NCI-H2029 treated with DMSO at 0.1 percent for 48 hours (cell line): ENCODE data around the gene GNAT2.
"Not testable (repeated sequence)": the region's sequence is repeated elsewhere in the genome, so short reads cannot be mapped to it uniquely, and the experiment has no call there.

Experiments used
- DNase-seq: peaks from one replicate; lab custom pipeline; 2025; lab: John Stamatoyannopoulos, UW

Gene GNAT2

DNA sequence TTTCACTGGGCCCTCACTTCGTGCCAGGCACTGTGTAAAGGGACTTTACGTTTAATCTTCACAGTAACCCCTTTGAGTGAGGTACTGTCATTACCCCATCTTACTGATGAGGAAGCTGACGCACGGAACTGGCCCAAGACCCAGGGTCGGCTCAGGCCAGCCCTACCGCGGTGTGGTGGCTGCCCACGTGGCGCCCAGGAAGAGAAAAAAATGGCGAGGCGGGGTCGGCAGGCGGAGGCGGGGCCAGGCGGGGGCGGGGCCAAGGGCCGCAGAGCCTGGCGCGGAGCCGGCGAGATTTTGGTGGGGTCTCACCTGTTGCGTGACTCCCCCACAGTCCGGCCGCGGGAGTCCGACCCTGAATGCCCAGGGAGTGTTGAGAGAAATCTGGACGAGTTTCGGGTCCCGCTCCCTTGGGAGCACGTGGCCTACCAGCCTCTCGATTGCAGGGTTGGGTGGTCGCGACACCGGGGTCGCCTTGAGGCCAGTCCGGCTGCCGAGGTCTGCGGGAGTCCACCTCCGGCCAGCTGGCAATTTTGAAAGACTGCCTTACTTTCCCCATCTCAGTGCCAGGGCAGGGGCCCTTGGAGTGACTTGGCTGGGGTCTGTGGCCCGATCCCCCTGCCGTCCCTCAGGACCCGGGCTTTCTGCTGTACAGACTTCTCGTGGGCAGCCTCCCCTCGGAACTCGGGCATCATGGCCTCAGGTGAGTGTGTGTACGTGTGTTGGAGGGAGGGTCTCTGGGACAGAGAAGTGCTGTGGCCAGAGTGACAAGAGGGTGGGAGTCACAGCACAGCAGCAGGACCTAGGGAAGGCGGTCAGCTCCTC lies at the start of gene GNAT2, which contains the start of gene AMPD2:
TSS of gene GNAT2 (minus strand) at position 41 of the 825 bp plus-strand sequence. CDS start 6,746 bp downstream, outside the sequence.
TSS of gene AMPD2 (plus strand) at position 262 of the 825 bp plus-strand sequence. CDS start 1,339 bp downstream, outside the sequence.
- DNase-seq = no peak

DNA sequence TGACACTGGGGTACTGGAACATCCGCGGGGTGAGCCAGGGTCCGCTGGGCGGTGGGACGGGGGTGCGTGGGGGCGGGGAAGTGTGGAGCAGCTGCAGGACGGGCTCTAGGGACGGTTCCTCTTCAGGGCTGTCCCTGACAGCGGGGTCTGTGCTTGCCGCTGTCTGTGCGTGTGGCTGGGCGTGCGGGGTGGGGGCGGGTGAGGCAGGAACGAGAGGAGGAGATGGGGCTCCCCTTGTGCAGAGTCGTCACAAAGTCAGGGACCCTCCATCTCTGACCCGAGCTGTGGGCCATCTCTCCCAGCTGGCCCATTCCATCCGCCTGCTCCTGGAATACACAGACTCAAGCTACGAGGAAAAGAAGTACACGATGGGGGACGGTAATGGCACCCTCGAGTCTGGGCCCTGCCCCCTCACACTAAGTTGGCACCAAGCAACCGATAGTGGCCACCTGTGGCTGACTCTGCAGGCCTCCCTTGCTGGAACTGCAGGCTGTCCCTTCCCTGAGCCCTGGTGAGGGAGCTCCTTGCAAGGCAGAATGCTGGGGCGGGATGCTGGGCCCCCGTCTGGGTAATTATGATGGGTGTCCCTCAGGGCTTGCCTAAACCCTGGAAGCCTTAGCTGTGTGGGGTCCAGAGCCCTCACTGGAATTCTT lies 48.8 kb upstream of the GNAT2 start:
- no peak for DNase-seq

DNA sequence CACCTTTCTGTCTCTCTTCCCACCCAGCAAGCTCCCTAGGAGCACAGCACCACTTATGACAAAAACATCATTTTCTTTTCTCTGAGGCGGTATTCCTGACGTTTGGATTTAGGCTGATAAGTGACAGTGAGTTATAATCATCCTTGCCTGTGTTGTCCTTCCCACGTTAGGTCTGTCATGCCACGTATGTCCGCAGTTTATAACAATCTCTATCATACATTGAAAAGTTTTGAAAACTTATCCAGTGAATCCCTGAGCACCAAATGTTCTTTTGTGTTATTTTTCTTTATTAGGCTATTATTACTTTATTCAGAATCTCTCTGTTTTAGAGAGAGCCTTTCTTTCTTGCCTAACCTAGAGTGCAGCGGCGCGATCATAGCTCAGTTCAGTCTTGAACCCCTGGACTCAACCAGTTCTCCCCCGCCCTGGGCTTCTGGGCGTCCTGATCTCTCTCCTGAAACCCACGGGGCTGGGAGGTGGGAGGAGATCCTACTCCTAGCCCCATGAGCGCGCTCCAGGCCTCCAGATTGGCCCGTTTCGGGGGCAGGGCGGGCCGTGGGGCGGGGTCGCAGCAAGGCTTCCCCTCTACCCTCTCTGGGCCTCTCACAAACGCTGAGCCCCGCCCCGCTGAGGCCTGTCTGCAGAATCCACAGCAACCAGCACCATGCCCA lies 48.2 kb upstream of the GNAT2 start, which contains the start of gene GSTM2:
TSS of gene GSTM2 (plus strand) at position 606 of the 671 bp plus-strand sequence. CDS start at position 665, 59 bp downstream.
- DNase-seq = no peak

DNA sequence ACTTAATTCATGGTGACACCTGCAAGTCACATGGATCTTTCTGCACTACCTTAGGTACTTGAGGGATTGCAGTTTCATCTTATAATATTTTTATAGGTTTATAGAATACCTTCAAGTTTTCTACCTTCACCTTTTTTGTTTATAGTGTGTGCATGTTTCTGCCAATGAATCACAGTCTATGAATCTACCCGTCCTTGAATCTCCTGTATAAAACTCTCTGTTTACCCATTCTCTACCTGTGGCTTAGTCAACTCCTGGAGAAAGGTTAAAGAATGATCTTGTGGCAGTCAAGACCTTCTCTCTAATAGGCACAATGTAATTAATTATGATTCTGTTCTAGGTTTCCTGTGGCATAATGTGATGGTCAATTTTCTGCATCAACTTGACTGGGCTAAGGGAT lies 45.3 kb upstream of the GNAT2 start:
- no peak for DNase-seq

DNA sequence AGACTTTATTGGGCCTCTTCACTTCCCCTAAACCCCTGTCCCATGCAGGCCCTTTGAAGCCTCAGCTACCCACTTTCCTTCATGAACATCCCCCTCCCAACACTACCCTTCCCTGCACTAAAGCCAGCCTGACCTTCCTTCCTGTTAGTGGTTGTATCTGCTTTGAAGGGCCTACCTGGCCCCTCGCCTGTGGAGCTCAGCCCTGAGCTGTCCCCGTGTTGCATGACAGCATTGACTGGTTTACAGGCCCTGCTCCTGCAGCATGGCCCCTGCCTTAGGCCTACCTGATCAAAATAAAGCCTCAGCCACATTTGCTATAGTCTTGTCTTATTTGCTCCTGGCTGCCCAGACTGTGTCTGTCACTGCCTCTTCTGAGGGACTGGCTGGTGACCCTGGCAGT lies 42.0 kb upstream of the GNAT2 start:
- DNase-seq = no peak

DNA sequence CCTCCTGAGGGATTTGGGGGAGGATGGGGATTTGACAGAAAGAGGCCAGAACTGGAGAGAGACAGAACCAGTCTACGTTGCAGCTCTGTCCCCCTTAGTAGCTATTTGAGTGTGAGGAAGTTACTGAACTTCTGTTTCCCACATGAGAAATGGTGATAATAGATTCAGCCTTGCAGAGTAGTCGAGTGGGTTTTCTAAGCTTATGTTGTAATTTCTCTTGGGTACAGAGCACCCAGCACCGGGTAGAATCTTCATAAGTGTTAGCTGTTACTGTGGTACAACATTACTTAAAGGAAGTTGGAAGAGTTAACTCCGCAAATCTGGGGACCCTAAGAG lies 41.2 kb upstream of the GNAT2 start:
- DNase-seq = not testable (repeated sequence)

DNA sequence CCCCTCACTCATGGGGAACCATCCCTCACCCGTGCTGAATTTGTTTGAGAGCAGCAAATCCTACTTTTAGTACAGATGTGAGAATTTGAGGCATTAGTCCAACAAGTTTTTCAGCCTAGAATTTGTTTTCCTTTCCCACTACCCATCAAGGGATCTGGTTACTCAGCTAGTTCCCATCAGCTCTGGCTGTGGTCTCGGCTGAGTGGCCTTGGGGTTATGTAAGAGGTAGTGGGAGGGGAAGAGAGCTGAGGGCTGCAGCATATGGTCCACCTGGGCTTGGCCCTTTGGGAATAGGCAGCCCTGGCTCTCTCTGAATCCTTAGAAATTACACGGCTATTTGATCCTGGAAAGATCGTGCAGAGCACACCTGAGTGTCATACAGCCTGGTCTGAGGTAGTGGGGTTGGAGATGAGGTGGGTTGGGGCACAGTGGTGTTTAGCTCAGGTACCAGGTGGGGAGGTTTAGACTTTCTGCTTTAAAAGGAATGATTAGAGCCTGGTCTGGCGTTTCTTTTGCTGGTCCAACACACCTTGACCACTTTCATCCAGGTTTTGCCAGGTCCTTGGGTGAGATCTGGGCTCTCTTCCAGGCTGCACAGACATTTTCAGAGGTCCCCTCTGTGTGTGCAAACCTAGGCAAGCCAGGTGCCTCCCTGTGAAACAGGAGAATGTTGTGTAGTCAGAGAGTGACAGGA lies 40.7 kb upstream of the GNAT2 start:
- no peak for DNase-seq

DNA sequence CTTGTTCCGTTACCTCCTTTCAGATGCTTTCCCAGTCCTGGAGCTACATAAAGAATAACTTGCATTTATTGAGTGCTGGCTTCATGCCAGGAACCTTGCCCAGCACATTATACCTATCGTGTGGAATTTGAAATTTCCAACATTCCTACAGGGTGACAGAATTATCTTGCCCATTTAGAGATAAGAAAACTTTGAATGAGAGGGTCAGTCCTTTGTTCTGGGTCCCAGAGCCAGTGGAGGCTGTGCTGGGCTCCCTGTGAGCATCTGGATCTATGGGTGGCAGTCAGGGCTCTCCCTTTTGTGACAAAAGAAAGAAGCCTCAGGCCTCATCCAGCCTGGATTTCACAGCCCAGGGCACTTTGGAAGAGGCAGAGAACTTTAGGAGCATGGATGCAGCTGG lies 39.7 kb upstream of the GNAT2 start:
- no peak for DNase-seq

DNA sequence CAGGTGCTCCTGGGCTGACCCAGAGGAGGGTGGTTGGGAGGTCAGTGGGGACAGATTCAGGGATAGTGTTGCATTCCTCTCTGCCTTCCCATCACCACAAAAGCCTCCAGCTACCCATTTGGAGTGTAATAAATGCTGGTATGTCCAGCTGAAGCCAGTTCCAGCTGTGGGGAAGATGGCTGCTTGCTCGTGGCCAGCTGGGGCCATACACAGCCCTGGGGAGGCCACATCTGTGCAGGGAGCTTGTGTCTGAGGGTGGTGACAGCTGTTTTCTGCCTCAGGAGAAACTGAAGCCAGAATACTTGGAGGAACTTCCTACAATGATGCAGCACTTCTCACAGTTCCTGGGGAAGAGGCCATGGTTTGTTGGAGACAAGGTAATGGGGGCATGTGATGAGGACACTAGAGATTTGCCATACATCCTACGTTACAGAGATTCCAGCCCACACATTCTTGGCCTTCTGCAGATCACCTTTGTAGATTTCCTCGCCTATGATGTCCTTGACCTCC lies 39.2 kb upstream of the GNAT2 start:
- no peak for DNase-seq

DNA sequence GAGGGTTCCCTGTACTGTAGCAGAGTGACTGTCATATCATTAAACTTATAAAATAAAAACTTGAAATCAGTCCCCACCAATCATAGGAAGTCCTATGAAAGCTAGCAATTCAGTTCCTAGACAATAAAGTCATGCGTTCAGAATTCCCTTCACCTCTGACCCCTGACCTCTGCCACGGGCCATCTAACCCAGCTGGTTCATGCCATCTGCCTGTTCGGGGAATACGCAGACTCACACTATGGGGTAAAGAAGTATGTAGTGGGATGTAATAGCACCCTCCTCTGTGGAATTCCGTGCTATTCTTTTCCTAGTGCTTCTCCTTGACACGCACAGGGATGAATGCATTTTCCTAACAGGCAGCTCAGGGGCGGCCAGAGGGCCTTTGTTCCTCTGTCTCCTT lies 38.6 kb upstream of the GNAT2 start:
- DNase-seq = no peak

DNA sequence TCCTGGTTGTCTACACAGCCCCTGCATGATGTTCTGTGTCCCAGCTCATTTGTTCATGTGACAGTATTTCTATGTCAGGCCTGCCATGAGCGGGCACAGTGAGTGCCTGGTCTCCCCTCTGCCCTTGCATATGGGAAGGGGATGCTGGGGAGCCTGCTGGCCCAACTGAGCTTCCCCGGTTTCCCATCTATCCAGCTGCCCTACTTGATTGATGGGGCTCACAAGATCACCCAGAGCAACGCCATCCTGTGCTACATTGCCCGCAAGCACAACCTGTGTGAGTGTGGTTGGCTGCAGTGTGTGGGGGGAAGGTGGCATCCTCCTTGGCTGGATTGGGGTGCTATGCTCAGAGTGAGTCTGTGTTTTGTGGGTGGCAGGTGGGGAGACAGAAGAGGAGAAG lies 38.0 kb upstream of the GNAT2 start:
- no peak for DNase-seq

DNA sequence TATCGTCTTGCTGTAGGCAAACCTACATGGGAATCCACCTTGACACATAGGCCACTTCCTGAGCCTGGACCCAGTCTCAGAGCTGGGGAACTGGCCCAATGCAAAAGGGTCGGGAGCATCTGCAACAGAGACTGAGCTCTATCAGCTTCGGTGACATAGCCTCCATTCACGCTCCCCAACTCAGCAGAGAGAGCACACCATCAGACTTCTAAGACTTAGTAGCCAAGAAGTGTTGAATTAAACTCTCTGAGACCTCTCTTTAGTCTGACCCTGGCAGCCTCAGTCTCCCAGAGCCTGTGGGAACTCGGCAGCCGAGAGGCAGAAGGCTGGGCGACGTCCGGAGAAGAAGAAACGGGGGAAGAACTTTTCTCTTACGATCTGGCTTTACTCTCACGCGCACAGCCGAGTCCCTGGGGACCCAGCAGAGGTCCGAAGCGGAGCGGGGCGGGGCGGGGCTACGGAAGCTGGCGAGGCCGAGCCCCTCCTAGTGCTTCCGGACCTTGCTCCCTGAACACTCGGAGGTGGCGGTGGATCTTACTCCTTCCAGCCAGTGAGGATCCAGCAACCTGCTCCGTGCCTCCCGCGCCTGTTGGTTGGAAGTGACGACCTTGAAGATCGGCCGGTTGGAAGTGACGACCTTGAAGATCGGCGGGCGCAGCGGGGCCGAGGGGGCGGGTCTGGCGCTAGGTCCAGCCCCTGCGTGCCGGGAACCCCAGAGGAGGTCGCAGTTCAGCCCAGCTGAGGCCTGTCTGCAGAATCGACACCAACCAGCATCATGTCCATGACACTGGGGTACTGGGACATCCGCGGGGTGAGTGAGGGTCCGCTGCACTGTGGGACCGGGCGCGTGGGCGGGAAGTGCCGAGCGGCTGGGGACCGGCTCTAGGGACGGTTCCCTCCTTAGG lies 36.5 kb upstream of the GNAT2 start, which contains the start of gene GSTM4:
TSS of gene GSTM4 (plus strand) at position 485 of the 905 bp plus-strand sequence. CDS start at position 776, 291 bp downstream.
- DNase-seq = peak; percentile 4

DNA sequence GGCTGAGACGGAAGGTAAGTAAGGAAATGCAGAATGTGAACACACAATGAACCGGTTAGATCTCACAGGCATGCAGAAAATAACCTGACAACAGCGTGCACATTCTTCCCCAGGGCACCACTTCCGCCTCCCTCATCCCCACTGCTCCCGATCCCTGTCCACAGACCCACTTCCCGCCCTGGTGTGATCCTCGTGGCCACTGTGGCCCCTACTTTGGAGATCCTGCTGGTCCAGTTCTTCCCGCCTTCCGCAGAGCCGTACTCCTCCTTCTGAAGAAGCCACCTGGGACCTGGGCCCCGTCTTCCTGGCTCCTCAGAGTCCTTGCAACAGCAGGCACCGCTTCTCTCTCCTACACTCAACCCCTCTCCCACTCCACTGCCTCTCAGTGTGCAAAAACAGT lies 35.1 kb upstream of the GNAT2 start:
- no peak for DNase-seq

DNA sequence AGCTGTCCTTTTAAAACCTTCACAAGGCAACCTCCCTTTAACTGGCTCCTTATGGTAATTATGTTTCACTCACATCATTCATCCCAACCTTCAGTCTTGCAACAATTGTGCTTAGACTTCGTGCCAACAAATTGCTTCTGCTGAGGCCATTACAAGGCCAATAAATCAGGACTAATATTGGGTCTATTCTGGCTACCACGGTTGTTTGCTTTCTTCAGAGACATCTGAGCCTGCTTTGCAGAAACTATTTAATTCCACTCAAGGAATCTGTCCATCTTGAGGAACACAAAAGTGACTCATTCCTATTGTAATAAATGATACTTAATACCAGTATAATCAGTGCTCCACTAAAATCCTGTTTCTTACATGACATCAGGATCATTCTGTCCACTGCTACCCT lies 33.9 kb upstream of the GNAT2 start:
- no peak for DNase-seq

DNA sequence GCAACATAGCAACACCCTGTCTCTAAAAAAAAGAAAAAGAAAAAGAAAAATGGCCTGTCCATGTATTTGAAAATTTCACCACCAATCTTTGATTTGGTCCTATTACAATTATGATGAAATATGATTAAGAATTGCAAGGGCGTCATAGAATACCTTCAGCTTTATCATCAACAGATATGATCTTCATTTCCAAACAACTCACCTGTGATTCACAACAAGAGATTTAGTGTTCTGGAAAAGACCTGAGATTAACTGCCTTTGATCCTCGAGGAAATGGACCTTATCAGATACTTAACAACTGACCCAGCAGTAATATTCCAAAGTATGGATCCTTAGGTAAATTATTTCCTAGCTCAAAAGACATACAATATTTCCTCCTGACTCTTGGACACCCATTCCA lies 33.0 kb upstream of the GNAT2 start:
- no peak for DNase-seq

DNA sequence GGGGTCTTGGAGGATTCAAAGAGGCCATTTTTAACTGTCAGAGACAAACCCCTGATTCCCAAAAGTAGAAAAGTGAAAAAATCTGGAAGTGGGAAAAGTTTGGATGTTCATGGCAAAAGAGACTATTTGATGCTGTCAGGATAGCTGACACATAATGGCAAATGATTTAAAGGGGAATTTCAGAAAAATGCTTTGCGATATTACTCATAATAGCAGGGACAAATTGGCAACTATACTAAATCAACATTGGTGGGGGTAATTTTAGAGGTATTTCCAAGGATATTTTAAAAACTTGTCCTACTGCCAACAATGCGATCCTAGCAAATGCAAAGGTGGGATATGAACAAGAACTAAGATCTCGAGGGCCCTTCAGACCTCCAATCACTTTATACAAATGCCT lies 31.2 kb upstream of the GNAT2 start:
- DNase-seq = no peak

DNA sequence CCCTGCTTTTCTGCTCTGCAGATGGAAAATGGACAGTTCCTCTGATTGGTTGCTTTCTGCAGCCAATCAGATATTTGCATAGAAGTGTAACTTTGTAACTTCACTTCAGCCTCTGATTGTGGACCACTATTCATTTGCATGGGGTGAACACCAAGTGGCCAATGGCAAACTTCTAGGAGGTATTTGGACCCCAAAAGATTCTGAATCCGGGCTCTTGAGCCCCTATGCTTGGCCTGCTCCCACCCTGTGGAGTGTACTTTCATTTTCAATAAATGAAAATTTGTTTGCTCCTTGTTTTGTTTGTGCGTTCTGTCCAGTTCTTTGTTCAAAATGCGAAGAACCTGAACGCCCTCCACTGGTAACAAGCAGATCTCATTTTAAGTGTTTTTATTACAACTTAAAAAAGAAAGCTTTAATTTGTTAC lies 30.1 kb upstream of the GNAT2 start:
- no peak for DNase-seq

DNA sequence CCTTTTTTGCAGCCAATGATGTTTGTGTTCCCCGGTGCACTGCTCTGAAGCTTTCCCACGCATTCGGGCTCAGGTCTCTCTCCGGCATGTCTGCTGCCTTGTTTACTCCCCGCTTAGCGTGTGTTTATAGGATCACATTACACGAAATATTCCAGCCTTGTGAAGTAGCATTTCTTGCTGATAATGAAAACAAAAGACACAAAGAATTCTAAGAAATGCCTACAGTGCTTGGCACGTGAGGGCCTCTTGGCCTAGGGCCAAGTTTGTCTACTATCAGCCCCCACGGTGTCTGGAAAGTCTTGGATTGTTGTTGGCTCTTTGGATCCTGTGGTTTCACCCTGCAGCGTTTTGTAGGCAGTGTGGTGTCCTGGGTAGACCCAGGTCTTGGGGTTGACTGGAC lies 25.3 kb upstream of the GNAT2 start:
- DNase-seq = no peak

DNA sequence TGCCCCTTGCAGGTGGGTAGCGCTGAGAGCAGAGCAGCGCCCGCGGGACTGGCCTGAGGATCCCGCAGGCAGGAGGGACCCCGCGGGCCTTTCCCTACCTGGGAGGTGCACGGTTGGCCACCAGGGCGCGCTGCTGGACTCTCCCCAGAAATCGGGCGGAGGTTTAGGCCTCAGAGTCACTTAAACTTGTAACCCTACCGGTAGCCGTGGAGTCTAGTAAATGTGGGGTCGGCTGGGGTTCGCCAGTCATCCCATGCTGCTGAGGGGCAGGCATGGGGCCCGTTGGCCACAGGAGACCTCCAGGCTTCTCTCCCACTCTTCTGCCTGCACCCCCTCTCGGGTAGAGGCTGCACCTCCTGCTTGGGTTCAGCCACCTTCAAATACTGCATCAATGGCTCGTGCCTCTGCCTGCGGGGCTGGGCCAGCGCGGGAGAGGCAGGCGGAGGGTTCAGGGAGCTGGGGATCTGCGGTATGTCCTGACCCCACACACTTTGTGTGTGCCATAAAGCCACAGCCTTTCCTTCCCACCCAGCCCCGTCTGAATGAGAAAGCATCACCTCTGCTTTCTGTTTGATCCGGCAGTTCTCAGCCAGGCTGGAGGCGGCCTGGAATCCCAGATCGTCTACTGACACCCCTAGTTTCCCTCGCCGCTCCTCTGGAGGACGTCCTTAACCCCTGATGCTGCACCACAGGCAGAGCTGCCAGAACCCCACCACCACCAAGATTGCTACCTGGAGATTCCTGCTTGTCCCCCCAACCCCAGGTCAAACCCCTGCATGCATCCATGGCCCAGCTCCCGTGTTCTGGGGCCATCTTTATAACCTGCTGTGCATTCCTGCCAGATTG lies 24.2 kb upstream of the GNAT2 start:
- no peak for DNase-seq

DNA sequence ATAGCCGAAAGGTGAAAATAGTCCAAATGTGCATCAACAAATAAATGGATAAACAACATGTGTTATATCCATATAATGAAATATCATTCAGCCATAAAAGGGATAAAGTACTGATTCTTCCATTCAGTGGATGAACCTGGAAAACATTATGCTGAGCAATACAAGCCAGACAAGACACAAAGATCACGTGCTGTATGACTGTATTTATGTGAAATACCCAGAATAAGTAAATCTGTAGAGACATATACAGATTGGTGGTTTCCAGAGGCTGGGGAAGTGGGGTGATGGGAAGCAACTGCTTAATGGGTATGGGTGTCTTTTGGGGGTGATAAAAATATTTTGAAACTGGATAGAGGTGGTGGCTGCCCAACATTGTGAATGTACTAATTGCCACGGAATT lies 23.2 kb upstream of the GNAT2 start:
- DNase-seq = no peak
